Natural killer cell (primary cell): ENCODE results near the gene SF3B5. TPM values are rescaled to one million over a fixed set of nuclear protein-coding genes. Genes with fewer than 3 reads are reported as not detected.

Experiments
- ATAC-seq, 3 donors: fragments of 150-1000 bp in 2 of 3; fragments of 200-7000 bp in 1 of 3; cut with Tn5 transposase; 1 replicate in 1 of 3; 2 replicates in 2 of 3; pipeline ENCODE4 v1.10.0; 2021; ENCODE audit warnings: mild to moderate bottlenecking in 2 of 3, moderate library complexity in 2 of 3
- DNase-seq, 2 donors: peaks; one replicate each; pipeline versions ENCODE4 v3.0.0 to v3.0.0-alpha.2; 2013 to 2021; ENCODE audit warnings: mixed read lengths in 1 of 2
- H3K27ac ChIP-seq: one replicate; pipeline ENCODE4 v1.5.1; 2013; ENCODE audit warnings: mild to moderate bottlenecking, low read length
- H3K27me3 ChIP-seq: one replicate; pipeline ENCODE4 v1.6.1; 2013; ENCODE audit warnings: low read length; ENCODE audit not compliant: control insufficient read depth, insufficient read depth
- H3K36me3 ChIP-seq: one replicate; pipeline ENCODE4 v1.6.1; 2013; ENCODE audit warnings: low read length; ENCODE audit not compliant: control insufficient read depth, insufficient read depth
- H3K4me1 ChIP-seq: one replicate; pipeline ENCODE4 v1.6.1; 2013; ENCODE audit warnings: low read length; ENCODE audit not compliant: control insufficient read depth, insufficient read depth
- H3K4me3 ChIP-seq: one replicate; pipeline ENCODE4 v1.5.1; 2013; ENCODE audit warnings: low read length
- H3K9me3 ChIP-seq: one replicate; pipeline ENCODE4 v1.6.1; 2013; ENCODE audit warnings: low read length; ENCODE audit not compliant: control insufficient read depth, insufficient read depth
- H3K27ac Mint-ChIP-seq, 2 donors: one replicate each; pipeline ENCODE4 v1.8.0; 2022; ENCODE audit warnings: mild to moderate bottlenecking in 2 of 2, mixed read lengths in 2 of 2, moderate library complexity in 1 of 2
- H3K27me3 Mint-ChIP-seq, 2 donors: one replicate each; pipeline ENCODE4 v1.8.0; 2022; ENCODE audit warnings: low read depth in 2 of 2, mixed read lengths in 2 of 2
- H3K36me3 Mint-ChIP-seq: one replicate; pipeline ENCODE4 v1.8.0; 2022; ENCODE audit warnings: mixed read lengths
- H3K4me1 Mint-ChIP-seq, 2 donors: one replicate each; pipeline ENCODE4 v1.8.0; 2022; ENCODE audit warnings: mixed read lengths in 2 of 2
- H3K4me3 Mint-ChIP-seq: one replicate; pipeline ENCODE4 v1.8.0; 2022; ENCODE audit warnings: mild to moderate bottlenecking, moderate library complexity, mixed read lengths
- H3K9me3 Mint-ChIP-seq, 2 donors: one replicate each; pipeline ENCODE4 v1.8.0; 2022; ENCODE audit warnings: mixed read lengths in 2 of 2
- WGBS: methylation state at CpG from one replicate; pipeline ENCODE4 v1.1.7; 2013; ENCODE audit warnings: missing lambda C conversion rate; ENCODE audit not compliant: insufficient coverage; 5-methylcytosine and 5-hydroxymethylcytosine counted together
- intact Hi-C: fragments of 100-400 bp; cut with micrococcal nuclease; formaldehyde crosslinking; loops from one replicate; pipeline ENCODE4 v1.14.2; 2022
- total RNA-seq, 4 donors: library from RNA; stranded (reverse); fragments of 120-200 nt in 1 of 4; gene quantifications; one replicate each; pipeline versions ENCODE4 v1.2.3 to v1.2.4, GENCODE V29; 2013 to 2022
- TF ChIP-seq, protein P1 (sequence below): fragments of 200-600 bp; IDR thresholded peaks from one replicate; pipeline ENCODE4 v1.8.0; 2022; ENCODE audit warnings: antibody characterized with exemption

SF3B5 gene
- total RNA-seq, 3 donors from 2014 or later (not counting 1 experiment from before 2014, with no cell fraction given), result 122 to 145 (median 122) TPM

DNA sequence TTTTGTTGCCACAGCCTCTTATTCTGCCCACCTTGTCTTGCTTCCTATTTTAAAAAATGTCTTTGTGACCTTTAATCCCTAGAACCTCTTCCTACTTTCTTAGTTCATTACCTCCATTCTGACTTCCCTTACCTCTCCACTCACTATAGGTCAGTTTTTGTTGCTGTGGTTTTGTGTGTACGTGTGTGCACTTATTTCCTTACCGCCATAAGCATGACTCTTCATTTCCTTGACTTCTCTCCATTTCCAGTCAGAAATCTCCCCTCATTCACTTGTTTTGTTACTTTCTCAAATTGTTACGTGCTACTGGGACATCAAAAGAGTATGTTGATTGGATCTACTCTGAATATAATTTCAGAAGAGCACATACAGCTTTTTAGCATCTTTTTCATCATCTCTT lies 26.6 kb downstream of the SF3B5 start:
- no peaks in the 10 kb centered on the region for H3K9me3 Mint-ChIP-seq
- H3K9me3 ChIP-seq, result no peaks in the 10 kb centered on the region
- TF ChIP-seq, protein P1, sequence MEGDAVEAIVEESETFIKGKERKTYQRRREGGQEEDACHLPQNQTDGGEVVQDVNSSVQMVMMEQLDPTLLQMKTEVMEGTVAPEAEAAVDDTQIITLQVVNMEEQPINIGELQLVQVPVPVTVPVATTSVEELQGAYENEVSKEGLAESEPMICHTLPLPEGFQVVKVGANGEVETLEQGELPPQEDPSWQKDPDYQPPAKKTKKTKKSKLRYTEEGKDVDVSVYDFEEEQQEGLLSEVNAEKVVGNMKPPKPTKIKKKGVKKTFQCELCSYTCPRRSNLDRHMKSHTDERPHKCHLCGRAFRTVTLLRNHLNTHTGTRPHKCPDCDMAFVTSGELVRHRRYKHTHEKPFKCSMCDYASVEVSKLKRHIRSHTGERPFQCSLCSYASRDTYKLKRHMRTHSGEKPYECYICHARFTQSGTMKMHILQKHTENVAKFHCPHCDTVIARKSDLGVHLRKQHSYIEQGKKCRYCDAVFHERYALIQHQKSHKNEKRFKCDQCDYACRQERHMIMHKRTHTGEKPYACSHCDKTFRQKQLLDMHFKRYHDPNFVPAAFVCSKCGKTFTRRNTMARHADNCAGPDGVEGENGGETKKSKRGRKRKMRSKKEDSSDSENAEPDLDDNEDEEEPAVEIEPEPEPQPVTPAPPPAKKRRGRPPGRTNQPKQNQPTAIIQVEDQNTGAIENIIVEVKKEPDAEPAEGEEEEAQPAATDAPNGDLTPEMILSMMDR, result no peak

DNA sequence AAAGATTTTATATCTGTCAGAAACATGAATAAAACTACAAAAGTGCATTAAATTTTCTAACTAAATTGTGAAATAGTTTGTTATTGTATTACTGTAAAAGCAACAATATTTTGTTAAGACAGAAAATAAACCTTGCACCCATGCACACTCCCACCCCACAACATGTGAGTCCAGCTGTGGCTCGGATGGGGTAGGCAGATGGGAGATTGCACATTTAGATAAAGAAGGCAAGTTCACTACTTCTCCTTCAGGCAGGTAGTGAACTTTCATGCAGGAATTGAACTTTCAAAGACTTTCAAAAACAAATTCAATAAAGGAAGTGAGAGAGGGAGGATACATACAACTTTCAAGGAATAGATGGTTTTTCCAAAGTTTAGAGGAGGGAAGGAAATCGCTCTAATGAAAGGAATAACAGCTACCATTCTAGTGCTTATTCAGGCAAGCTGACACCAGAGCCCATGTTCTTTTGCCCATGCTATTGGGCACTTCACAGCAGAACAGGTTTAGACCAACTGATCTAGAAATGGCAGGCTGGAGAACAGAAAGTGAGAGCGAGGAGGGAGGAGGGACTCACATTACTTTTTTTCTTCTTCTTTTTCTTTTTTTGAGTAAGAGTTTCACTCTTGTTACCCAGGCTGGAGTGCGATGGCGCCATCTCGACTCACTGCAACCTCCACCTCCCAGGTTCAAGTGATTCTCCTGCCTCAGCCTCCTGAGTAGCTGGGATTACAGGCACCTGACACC lies 28.5 kb downstream of the SF3B5 start:
- H3K4me1 ChIP-seq, result peaks cover 18% of the 10 kb centered on the region
- no peak for ATAC-seq
- TF ChIP-seq, protein P1, result no peak
- Mint-ChIP-seq H3K4me1 (peaks cover 19 to 24% of the 10 kb centered on the region in 2 donors), H3K27me3 (peaks cover 15 to 30% of the 10 kb centered on the region in 2 donors), H3K36me3 (no peaks in the 10 kb centered on the region), H3K9me3 (no peaks in the 10 kb centered on the region), H3K4me3 (no peak overlapping the region), H3K27ac (no peak overlapping the region)
- intact Hi-C loops, result no loop called here
- no peak overlapping the region for H3K4me3 ChIP-seq
- peak in 1 of 2 donors; percentile 11 for DNase-seq
- no peaks in the 10 kb centered on the region for H3K36me3 ChIP-seq
- no peaks in the 10 kb centered on the region for H3K9me3 ChIP-seq
- no peak overlapping the region for H3K27ac ChIP-seq
- 94% methylated on average over 4 of the region's 6 CpGs for WGBS
- H3K27me3 ChIP-seq, result no peaks in the 10 kb centered on the region

More for the DNA sequence above, 26.6 kb downstream of the SF3B5 start:
- no CpG with 5 or more reads among the region's 3 CpGs for WGBS
- no peak overlapping the region for H3K27ac Mint-ChIP-seq
- H3K27me3 Mint-ChIP-seq, result peaks cover 18 to 36% of the 10 kb centered on the region in 2 donors
- no peak overlapping the region for H3K4me3 ChIP-seq
- intact Hi-C loops, result no loop called here
- DNase-seq (no peak), ATAC-seq (no peak)
- H3K4me1 Mint-ChIP-seq, result peaks cover 6 to 12% of the 10 kb centered on the region in 2 donors
- no peaks in the 10 kb centered on the region for H3K36me3 ChIP-seq
- no peak overlapping the region for H3K4me3 Mint-ChIP-seq
- H3K27me3 ChIP-seq, result no peaks in the 10 kb centered on the region
- H3K36me3 Mint-ChIP-seq, result no peaks in the 10 kb centered on the region
- no peak overlapping the region for H3K27ac ChIP-seq
- peaks cover 7% of the 10 kb centered on the region for H3K4me1 ChIP-seq

DNA sequence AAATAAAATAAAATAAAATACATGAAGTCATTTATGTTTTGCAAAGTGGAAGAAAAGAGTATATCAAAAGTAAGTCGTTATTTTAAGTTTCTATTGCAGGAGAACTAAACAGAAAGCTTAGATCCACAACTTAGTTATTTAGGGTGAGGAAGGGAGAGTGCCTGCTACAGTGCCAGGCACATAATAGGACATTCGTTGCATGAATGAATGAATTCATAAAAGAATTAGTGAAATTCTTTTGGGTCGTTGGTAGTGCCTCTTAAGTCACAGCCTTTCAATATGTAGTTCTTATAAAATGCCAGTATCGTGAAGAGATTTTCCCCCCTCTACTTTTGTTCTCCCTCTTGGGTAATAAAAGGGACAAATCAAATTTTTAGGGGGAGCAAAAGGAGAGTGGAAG lies 29.1 kb downstream of the SF3B5 start:
- no peak overlapping the region for H3K4me3 Mint-ChIP-seq
- H3K9me3 ChIP-seq, result no peaks in the 10 kb centered on the region
- TF ChIP-seq, protein P1, result no peak
- no peak overlapping the region for H3K4me3 ChIP-seq
- no peaks in the 10 kb centered on the region for H3K9me3 Mint-ChIP-seq
- H3K4me1 ChIP-seq, result peaks cover 18% of the 10 kb centered on the region
- 84% methylated on average over 2 of the region's 4 CpGs for WGBS
- no peak overlapping the region for H3K27ac ChIP-seq
- no peak for DNase-seq
- intact Hi-C loops, result no loop called here
- H3K27me3 ChIP-seq, result no peaks in the 10 kb centered on the region
- H3K27ac Mint-ChIP-seq, result no peak overlapping the region
- peaks cover 14 to 24% of the 10 kb centered on the region in 2 donors for H3K27me3 Mint-ChIP-seq
- H3K36me3 ChIP-seq, result no peaks in the 10 kb centered on the region
- ATAC-seq, result no peak
- peaks cover 19 to 24% of the 10 kb centered on the region in 2 donors for H3K4me1 Mint-ChIP-seq
- H3K36me3 Mint-ChIP-seq, result no peaks in the 10 kb centered on the region
